Anterior cingulate cortex (tissue), 58 donors: ENCODE data around the gene FUT4.

ENCODE experiments used
- DNase-seq, 58 donors: peaks; one replicate each; lab custom pipeline; 2025; lab: John Stamatoyannopoulos, UW

FUT4 gene

DNA sequence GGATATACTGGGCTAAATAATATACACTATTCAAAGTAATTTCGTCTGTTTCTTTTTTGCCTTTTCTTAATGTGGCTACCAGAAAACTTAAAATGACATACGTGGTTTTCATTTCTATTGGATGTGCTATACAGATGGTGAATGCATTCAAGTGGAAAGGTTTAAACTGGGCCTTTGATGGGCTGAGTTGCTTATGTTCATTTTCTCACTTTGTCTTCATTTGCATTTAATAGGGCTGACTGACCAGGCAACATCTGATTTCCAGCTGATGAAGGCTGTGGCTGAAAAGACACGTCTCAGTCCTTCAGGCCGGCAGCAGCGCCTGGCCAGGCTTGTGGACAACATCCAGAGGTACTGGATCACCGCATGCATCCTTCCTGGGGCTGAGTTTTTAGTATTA, 51.4 kb downstream of the FUT4 start:
- no peak for DNase-seq

GRCh38 chr11:94597896-94598295, 54.2 kb downstream of the FUT4 start:
- no peak for DNase-seq
